ENCODE data around the gene TXNDC9.
A peak's percentile ranks its signal among the peaks of the same experiment; 100 is the strongest.
"Not testable (repeated sequence)": the region's sequence is repeated elsewhere in the genome, so short reads cannot be mapped to it uniquely, and the experiment has no call there.

Gene TXNDC9

DNA sequence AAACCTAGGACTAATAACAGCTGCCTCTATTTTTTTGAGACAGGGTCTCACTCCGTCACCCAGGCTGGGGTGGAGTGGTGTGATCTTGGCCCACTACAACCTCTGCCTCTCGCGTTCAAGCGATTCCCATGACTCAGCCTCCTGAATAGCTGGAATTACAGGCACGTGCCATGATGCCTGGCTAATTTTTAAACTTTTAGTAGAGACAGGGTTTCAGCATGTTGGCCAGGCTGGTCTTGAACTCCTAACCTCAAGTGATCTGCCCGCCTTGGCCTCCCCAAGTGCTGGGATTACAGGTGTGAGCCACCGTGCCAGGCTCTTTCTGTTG, 18.3 kb downstream of the TXNDC9 start:
- not testable (repeated sequence) for H3K4me1 ChIP-seq (ENCODE audit: control insufficient read depth, insufficient read depth, low read length); H3K9ac ChIP-seq (ENCODE audit: low read length); H3K9me3 ChIP-seq (ENCODE audit: control insufficient read depth, low read length); H3K27me3 ChIP-seq (replicated peaks; ENCODE audit: control insufficient read depth, insufficient read depth, low read length); DNase-seq (ENCODE audit: low read depth); H3K4me3 ChIP-seq (ENCODE audit: low read length)
- H3K36me3 ChIP-seq (ENCODE audit: control insufficient read depth, insufficient read depth, low read length, severe bottlenecking): peaks cover 58% of the 10 kb centered on the region

DNA sequence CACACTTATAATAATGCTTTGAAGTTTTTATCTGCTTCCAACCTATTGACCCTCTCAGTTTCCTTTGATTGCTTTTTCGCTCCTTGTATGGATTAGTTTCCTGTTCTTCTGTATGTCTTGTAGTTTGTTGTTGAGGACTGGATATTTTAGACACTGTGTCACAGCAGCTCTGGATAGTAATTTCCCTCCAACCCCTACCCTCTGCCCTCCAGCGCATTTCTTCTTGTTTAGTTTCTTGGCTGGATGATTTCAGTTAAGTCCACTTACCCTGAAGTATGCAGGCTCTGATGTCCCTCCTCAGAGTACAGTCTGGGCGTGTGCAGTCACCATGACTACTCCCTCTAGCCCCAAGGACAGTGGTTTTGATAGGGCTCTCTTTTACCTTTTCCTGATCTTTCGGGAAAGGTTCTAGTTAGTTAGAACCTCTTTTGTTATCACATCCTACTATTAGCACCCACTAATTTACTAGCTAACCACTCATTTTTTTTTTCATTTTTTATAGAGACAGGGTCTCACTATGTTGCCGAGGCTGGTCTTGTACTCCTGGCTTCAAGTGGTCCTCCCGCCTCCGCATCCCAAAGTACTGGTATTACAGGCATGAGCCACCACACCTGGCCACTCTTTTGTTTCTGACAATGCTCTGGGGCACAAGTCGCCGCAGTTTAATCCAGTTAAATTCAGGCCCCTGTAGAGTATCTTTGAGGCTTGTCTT, 18.8 kb downstream of the TXNDC9 start:
- DNase-seq (ENCODE audit: low read depth): no peak
- no peak overlapping the region for H3K9ac ChIP-seq (ENCODE audit: low read length)
- peaks cover 53% of the 10 kb centered on the region for H3K36me3 ChIP-seq (ENCODE audit: control insufficient read depth, insufficient read depth, low read length, severe bottlenecking)
- no peaks in the 10 kb centered on the region for H3K9me3 ChIP-seq (ENCODE audit: control insufficient read depth, low read length)
- H3K4me1 ChIP-seq (ENCODE audit: control insufficient read depth, insufficient read depth, low read length): no peaks in the 10 kb centered on the region
- no peak overlapping the region for H3K4me3 ChIP-seq (ENCODE audit: low read length)
- H3K27me3 ChIP-seq (replicated peaks; ENCODE audit: control insufficient read depth, insufficient read depth, low read length): no peaks in the 10 kb centered on the region

DNA sequence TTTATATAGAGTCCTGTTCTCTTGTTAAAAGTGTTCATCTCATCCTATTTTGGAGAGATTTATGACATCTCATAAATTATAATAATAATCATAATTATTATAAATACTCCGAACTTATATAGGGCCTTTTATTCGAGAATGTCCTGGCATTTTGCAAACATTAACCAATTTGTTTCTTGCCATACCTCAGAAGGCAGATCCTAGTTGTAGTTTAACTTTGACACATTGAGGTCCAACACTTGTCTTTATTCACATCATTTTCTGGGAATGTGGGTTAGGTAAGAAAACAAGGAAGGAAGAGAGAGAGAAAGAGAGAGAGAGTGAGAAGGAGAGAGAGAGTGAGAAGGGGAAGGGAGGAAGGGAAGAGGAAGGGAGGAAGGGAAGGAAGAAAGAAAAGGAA, 35.0 kb downstream of the TXNDC9 start, which contains the start of gene LYG1:
Gene LYG1, minus strand, starts transcription at position 101 of the 400 bp plus-strand sequence. CDS start 5,527 bp downstream, outside the sequence.
- not testable (repeated sequence) for H3K9me3 ChIP-seq (ENCODE audit: control insufficient read depth, low read length); H3K9ac ChIP-seq (ENCODE audit: low read length); H3K4me3 ChIP-seq (ENCODE audit: low read length); H3K36me3 ChIP-seq (ENCODE audit: control insufficient read depth, insufficient read depth, low read length, severe bottlenecking); H3K27me3 ChIP-seq (replicated peaks; ENCODE audit: control insufficient read depth, insufficient read depth, low read length); DNase-seq (ENCODE audit: low read depth)
- H3K4me1 ChIP-seq (ENCODE audit: control insufficient read depth, insufficient read depth, low read length): peaks cover 15% of the 10 kb centered on the region

DNA sequence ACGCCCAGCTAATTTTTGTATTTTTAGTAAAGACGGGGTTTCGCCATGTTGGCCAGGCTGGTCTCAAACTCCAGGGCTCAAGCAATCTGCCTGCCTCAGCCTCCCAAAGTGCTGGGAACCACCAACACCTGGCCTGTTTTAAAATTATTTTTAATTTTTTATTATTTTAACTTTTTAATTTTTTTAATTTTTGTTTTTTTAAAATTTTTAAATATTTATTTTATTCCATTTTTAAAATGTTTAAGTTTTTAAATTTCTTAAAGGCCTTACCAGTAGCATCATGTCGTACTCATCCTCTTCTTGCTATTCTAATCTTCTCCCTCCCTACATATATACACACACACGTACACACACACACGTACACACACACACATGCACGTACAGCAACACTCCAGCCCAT, 36.6 kb downstream of the TXNDC9 start:
- H3K9ac ChIP-seq (ENCODE audit: low read length): no peak overlapping the region

DNA sequence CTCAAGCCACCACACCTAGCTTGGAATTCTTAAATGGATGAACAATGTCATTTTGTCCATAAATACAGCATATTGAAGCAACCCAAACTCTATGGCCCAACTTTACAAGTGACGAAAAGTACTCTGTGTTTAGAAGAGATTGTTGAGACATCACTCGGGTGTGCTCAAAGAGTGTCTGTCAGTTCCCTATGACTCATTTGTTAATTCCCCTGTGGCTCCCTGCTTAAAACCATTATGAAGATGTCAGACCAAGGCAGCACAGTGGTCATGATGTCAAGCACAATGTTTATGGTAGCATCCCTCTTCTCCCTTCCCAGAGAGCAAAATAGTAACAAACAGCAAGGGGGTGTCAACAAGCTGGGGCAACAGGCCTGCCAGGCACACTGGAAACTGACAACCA, 38.1 kb downstream of the TXNDC9 start:
- Histone ChIP-seq H3K4me1 (ENCODE audit: control insufficient read depth, insufficient read depth, low read length) (peaks cover 26% of the 10 kb centered on the region), H3K27me3 (replicated peaks; ENCODE audit: control insufficient read depth, insufficient read depth, low read length) (no peaks in the 10 kb centered on the region), H3K9me3 (ENCODE audit: control insufficient read depth, low read length) (no peaks in the 10 kb centered on the region), H3K36me3 (ENCODE audit: control insufficient read depth, insufficient read depth, low read length, severe bottlenecking) (peaks cover 4% of the 10 kb centered on the region), H3K4me3 (ENCODE audit: low read length) (no peak overlapping the region), H3K9ac (ENCODE audit: low read length) (no peak overlapping the region)
- no peak for DNase-seq (ENCODE audit: low read depth)

More for the DNA sequence above, 36.6 kb downstream of the TXNDC9 start:
- no peak overlapping the region for H3K4me3 ChIP-seq (ENCODE audit: low read length)
- no peak for DNase-seq (ENCODE audit: low read depth)
- H3K27me3 ChIP-seq (replicated peaks; ENCODE audit: control insufficient read depth, insufficient read depth, low read length): no peaks in the 10 kb centered on the region
- no peaks in the 10 kb centered on the region for H3K9me3 ChIP-seq (ENCODE audit: control insufficient read depth, low read length)
- peaks cover 4% of the 10 kb centered on the region for H3K36me3 ChIP-seq (ENCODE audit: control insufficient read depth, insufficient read depth, low read length, severe bottlenecking)
- peaks cover 26% of the 10 kb centered on the region for H3K4me1 ChIP-seq (ENCODE audit: control insufficient read depth, insufficient read depth, low read length)

DNA sequence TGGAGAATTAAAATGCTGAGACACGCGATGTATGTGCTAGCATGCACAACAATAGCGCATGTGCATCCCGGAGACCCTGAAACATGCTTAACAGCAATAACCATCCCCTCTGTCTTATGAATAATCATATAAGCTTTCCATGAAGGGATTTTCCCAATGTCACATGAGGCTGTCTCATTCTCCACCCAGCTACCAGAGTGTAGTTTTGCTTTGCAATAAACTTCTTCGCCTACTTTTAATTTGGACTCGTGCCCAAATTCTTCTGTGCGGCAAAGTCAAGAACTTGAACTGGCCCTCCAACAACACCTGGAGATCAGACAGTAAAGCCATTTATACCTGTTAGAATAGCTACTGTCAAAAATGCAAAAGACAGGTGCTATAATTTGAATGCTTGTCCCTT, 50.6 kb downstream of the TXNDC9 start:
- Histone ChIP-seq H3K4me3 (ENCODE audit: low read length) (no peak overlapping the region), H3K27me3 (replicated peaks; ENCODE audit: control insufficient read depth, insufficient read depth, low read length) (no peaks in the 10 kb centered on the region), H3K9ac (ENCODE audit: low read length) (no peak overlapping the region), H3K36me3 (ENCODE audit: control insufficient read depth, insufficient read depth, low read length, severe bottlenecking) (no peaks in the 10 kb centered on the region), H3K4me1 (ENCODE audit: control insufficient read depth, insufficient read depth, low read length) (peaks cover 1% of the 10 kb centered on the region), H3K9me3 (ENCODE audit: control insufficient read depth, low read length) (no peaks in the 10 kb centered on the region)
- DNase-seq (ENCODE audit: low read depth): no peak

DNA sequence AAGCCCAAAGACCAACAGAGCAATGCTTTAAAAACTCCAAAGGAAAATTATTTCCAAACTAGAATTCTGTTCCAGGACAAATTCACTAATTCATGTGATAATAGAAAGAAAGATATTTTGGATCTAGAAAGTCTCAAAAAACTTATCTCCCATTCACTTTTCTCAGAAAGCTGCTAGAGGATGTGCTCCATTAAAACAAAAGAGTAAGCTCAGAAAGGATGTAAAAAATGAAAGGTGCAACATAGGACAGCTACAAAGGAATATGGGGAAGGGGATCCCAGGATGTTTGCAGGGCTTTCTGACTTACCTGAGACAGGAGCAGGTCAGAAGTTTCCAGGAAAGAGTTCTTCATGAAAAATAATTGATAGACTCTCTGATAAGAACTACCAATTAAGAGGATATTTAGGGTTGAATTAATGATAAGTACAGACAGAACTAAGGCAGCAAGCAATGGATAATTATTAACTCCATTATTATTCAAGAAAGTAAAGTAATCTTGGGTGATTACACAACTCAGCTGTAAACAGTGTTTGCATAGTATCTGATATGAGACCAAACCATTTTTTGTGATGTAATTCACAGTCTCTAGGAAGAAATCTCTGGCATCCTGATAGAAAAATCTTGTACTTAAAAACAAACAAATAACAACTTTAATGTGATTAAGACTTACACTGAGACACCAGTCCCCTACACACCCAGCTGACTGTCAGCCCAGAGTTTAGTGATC, 56.0 kb downstream of the TXNDC9 start:
- H3K27me3 ChIP-seq (replicated peaks; ENCODE audit: control insufficient read depth, insufficient read depth, low read length): no peaks in the 10 kb centered on the region
- H3K9me3 ChIP-seq (ENCODE audit: control insufficient read depth, low read length): peaks cover 3% of the 10 kb centered on the region
- H3K9ac ChIP-seq (ENCODE audit: low read length): no peak overlapping the region
- peaks cover 13% of the 10 kb centered on the region for H3K4me1 ChIP-seq (ENCODE audit: control insufficient read depth, insufficient read depth, low read length)
- H3K36me3 ChIP-seq (ENCODE audit: control insufficient read depth, insufficient read depth, low read length, severe bottlenecking): no peaks in the 10 kb centered on the region
- peak; percentile 16 for DNase-seq (ENCODE audit: low read depth)
- H3K4me3 ChIP-seq (ENCODE audit: low read length): no peak overlapping the region

DNA sequence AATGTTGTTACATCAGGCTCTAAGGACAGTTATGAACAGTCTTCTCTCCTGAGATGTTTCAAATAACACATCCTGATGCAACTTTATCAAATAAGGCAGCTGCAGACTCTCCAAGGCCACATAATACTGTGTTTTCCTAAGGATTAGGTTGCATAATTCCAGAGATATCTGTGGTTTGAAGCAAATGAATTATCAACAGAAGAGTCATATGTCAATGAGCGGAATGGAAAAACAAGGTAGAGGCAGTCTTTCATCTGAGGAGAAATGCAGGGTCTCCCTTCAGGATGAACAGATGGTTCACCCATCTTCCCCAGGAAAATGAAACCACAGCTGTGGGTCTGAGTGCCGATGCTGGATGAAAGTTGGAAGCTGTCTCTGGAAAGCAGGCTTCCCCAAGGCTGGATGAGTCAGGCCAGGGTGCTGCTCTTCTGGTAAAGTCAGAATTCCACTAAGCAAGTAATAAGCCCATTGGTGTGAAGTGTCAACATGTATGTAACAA, 57.3 kb downstream of the TXNDC9 start:
- H3K36me3 ChIP-seq (ENCODE audit: control insufficient read depth, insufficient read depth, low read length, severe bottlenecking): no peaks in the 10 kb centered on the region
- peak overlapping the region; percentile 60 for H3K4me3 ChIP-seq (ENCODE audit: low read length)
- peaks cover 3% of the 10 kb centered on the region for H3K9me3 ChIP-seq (ENCODE audit: control insufficient read depth, low read length)
- no peak overlapping the region for H3K9ac ChIP-seq (ENCODE audit: low read length)
- H3K4me1 ChIP-seq (ENCODE audit: control insufficient read depth, insufficient read depth, low read length): peaks cover 13% of the 10 kb centered on the region
- DNase-seq (ENCODE audit: low read depth): peak; percentile 81
- no peaks in the 10 kb centered on the region for H3K27me3 ChIP-seq (replicated peaks; ENCODE audit: control insufficient read depth, insufficient read depth, low read length)

DNA sequence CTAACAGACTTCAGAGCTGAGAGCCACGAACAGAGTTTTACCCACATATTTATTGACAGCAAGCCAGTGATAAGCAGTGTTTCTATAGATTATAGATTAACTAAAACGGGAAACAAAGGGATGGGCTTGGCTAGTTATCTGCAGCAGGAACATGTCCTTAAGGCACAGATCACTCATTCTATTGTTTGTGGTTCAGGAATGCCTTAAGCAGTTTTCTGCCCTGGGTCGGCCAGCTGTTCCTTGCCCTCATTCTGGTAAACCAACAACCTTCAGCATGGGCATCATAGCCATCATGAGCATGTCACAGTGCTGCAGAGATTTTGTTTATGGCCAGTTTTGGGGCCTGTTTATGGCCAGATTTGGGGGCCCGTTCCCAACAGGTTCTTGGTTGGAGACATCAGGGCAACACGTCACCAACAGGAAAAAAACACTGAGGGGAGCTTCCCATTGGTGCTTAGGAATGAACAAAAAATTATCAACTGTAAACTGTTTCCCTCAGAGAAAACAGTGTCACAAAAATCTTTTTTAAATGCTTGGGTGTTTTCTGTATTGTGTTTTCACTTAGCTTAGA, 57.9 kb downstream of the TXNDC9 start:
- not testable (repeated sequence) for DNase-seq (ENCODE audit: low read depth); H3K9ac ChIP-seq (ENCODE audit: low read length); H3K9me3 ChIP-seq (ENCODE audit: control insufficient read depth, low read length); H3K36me3 ChIP-seq (ENCODE audit: control insufficient read depth, insufficient read depth, low read length, severe bottlenecking); H3K27me3 ChIP-seq (replicated peaks; ENCODE audit: control insufficient read depth, insufficient read depth, low read length)
- Histone ChIP-seq H3K4me3 (ENCODE audit: low read length) (peak overlapping the region; percentile 60), H3K4me1 (ENCODE audit: control insufficient read depth, insufficient read depth, low read length) (peaks cover 13% of the 10 kb centered on the region)

DNA sequence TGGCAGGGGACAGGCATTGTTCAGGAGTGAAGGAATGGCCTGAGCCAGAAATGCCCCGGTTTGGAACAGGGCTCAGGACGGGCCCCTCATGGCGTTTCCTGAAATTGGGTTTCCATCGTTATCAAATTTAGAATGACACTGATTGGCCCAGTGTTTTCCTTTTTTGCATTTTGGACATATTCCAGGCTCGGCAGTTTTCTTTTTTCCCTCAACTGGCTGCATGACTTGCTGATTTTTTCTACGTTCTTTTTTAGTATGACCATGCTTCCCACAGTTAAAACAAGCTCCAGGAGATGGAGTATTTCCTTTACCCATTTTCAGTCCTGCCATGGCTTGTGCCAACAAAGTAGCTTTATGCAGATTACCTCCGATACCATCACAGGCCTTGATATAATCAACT, 60.3 kb downstream of the TXNDC9 start:
- Histone ChIP-seq H3K4me1 (ENCODE audit: control insufficient read depth, insufficient read depth, low read length) (peaks cover 13% of the 10 kb centered on the region), H3K9me3 (ENCODE audit: control insufficient read depth, low read length) (peaks cover 11% of the 10 kb centered on the region), H3K36me3 (ENCODE audit: control insufficient read depth, insufficient read depth, low read length, severe bottlenecking) (no peaks in the 10 kb centered on the region), H3K9ac (ENCODE audit: low read length) (no peak overlapping the region), H3K27me3 (replicated peaks; ENCODE audit: control insufficient read depth, insufficient read depth, low read length) (no peaks in the 10 kb centered on the region), H3K4me3 (ENCODE audit: low read length) (no peak overlapping the region)
- DNase-seq (ENCODE audit: low read depth): no peak

All from adipocyte (in vitro differentiated cells).